HFFc6 (cell line): ENCODE results near the gene TMEM248. TPM values are rescaled to one million over a fixed set of nuclear protein-coding genes. Genes with fewer than 3 reads are reported as not detected.
A peak's percentile ranks its signal among the peaks of the same experiment; 100 is the strongest.
"Not testable (repeated sequence)": the region's sequence is repeated elsewhere in the genome, so short reads cannot be mapped to it uniquely, and the experiment has no call there.

Experiments used
- DNase-seq: peaks from one replicate; pipeline ENCODE4 v3.0.0-alpha.2; 2018
- H3K27ac Mint-ChIP-seq: 2 replicates; pipeline ENCODE4 v1.8.0; 2020; ENCODE audit warnings: mild to moderate bottlenecking, mixed read lengths
- H3K27me3 Mint-ChIP-seq: 2 replicates; pipeline ENCODE4 v1.8.0; 2021; ENCODE audit warnings: mild to moderate bottlenecking, moderate library complexity, mixed read lengths; ENCODE audit not compliant: insufficient read depth
- H3K36me3 Mint-ChIP-seq: 2 replicates; pipeline ENCODE4 v1.8.0; 2021; ENCODE audit warnings: low read depth, mixed read lengths
- H3K4me1 Mint-ChIP-seq: 2 replicates; pipeline ENCODE4 v1.8.0; 2020; ENCODE audit warnings: low read depth, mixed read lengths
- H3K4me3 Mint-ChIP-seq: 2 replicates; pipeline ENCODE4 v1.8.0; 2020; ENCODE audit warnings: mild to moderate bottlenecking, moderate library complexity, mixed read lengths
- H3K9me3 Mint-ChIP-seq: 2 replicates; pipeline ENCODE4 v1.8.0; 2020; ENCODE audit warnings: mild to moderate bottlenecking, mixed read lengths
- total RNA-seq, 6 experiments: library from RNA; stranded (reverse); fragmentation: NEBNext Ultra II Directional; extraction: Animal tissue kit (Norgen Biotek cat#: 25700); gene quantifications; 2 replicates in 1 of 6; 3 replicates in 5 of 6; pipeline ENCODE4 v1.2.3, GENCODE V29; 2021
- TF ChIP-seq, protein P1 (sequence below): fragments of 200-600 bp; sonication (generic); IDR thresholded peaks from 2 replicates; pipeline ENCODE4 v1.5.0; 2021; ENCODE audit warnings: antibody characterized with exemption, mild to moderate bottlenecking

TMEM248 gene
- total RNA-seq, 6 experiments from 2014 or later: 97.1 to 128 (median 117) TPM

DNA sequence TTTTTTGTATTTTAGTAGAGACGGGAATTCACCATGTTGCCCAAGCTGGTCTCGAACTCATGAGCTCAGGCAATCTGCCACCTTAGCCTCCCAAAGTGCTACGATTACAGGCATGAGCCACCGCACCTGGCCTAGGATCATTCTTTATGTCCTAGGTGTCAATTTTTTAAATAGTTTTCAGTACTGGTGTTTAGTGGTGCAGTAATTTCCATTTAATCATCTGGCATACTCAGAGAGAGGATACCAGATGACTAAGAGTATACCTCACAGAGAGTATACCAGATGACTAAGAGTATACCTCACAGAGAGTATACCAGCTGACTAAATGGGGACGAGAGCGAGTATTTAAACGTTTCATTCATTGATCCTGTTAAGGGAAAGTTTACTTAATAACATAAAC is 37.3 kb upstream of the TMEM248 start:
- Mint-ChIP-seq H3K9me3 (no peaks in the 10 kb centered on the region), H3K4me3 (no peak overlapping the region), H3K4me1 (peaks cover 24% of the 10 kb centered on the region), H3K36me3 (peaks cover 20% of the 10 kb centered on the region; the same call in 1 of the 2 replicates), H3K27me3 (no peaks in the 10 kb centered on the region; the same call in none of the 2 replicates), H3K27ac (peak overlapping the region; percentile 52; the same call in 1 of the 2 replicates)
- TF ChIP-seq, protein P1, sequence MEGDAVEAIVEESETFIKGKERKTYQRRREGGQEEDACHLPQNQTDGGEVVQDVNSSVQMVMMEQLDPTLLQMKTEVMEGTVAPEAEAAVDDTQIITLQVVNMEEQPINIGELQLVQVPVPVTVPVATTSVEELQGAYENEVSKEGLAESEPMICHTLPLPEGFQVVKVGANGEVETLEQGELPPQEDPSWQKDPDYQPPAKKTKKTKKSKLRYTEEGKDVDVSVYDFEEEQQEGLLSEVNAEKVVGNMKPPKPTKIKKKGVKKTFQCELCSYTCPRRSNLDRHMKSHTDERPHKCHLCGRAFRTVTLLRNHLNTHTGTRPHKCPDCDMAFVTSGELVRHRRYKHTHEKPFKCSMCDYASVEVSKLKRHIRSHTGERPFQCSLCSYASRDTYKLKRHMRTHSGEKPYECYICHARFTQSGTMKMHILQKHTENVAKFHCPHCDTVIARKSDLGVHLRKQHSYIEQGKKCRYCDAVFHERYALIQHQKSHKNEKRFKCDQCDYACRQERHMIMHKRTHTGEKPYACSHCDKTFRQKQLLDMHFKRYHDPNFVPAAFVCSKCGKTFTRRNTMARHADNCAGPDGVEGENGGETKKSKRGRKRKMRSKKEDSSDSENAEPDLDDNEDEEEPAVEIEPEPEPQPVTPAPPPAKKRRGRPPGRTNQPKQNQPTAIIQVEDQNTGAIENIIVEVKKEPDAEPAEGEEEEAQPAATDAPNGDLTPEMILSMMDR: no peak
- peak; percentile 53 for DNase-seq

- not testable (repeated sequence) for H3K9me3 Mint-ChIP-seq, H3K27me3 Mint-ChIP-seq, H3K4me3 Mint-ChIP-seq
- Mint-ChIP-seq H3K4me1 (peaks cover 24% of the 10 kb centered on the region), H3K27ac (peak overlapping the region; percentile 49), H3K36me3 (peaks cover 20% of the 10 kb centered on the region; the same call in 1 of the 2 replicates)
- DNase-seq: peak; percentile 35
Measured at GRCh38 chr7:66884556-66884955, 36.5 kb upstream of the TMEM248 start.

DNA sequence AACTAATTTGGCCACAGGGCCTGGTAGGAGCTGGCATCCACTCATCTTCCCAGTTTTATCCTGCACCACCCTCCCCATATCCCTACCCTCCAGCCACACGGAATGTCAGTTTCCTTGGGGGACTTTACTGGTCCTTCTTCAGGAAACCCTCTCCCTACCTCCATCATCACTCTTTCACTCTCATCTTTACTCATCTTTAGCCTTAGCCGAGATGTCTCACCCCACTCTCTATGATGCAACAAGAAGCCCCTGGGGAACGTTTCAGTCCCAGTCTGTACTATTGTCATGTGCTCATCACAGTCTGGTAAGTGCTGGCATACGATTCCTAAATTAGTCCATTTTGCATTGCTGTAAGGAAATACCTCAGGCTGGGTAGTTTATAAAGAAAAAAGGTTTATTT is 34.9 kb upstream of the TMEM248 start:
- H3K27ac Mint-ChIP-seq: peak overlapping the region; percentile 3; the same call in 1 of the 2 replicates
- H3K36me3 Mint-ChIP-seq: peaks cover 20% of the 10 kb centered on the region; the same call in 1 of the 2 replicates
- peaks cover 24% of the 10 kb centered on the region for H3K4me1 Mint-ChIP-seq
- H3K4me3 Mint-ChIP-seq: no peak overlapping the region
- H3K27me3 Mint-ChIP-seq: no peaks in the 10 kb centered on the region; the same call in none of the 2 replicates
- no peaks in the 10 kb centered on the region for H3K9me3 Mint-ChIP-seq
- DNase-seq: no peak
- TF ChIP-seq, protein P1: no peak

DNA sequence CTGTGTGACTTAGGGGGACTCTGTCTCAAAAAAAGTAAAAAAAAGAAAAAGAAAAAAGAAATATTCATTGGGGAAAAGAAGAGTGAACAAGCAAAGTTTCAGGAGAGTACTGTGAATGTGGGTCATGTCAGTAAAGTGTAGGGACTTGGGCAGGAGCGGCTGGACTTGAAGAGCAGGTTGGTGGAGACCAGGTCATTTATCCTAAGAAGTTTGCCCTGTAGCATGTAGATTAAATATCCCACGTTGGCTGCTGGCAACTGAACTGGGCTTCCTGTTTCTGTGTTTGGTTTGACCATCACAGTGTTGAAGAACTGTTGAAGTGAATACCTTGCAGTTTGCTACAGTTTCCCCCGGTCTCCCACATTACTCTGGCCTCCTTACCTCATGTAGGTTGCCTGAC is 32.8 kb upstream of the TMEM248 start:
- H3K9me3 Mint-ChIP-seq, H3K27me3 Mint-ChIP-seq, H3K4me3 Mint-ChIP-seq, DNase-seq, H3K27ac Mint-ChIP-seq: not testable (repeated sequence)
- H3K4me1 Mint-ChIP-seq: peaks cover 23% of the 10 kb centered on the region
- H3K36me3 Mint-ChIP-seq: peaks cover 17% of the 10 kb centered on the region; the same call in 1 of the 2 replicates

GRCh38 chr7:66894463-66895080 is 26.5 kb upstream of the TMEM248 start:
- Mint-ChIP-seq H3K9me3 (no peaks in the 10 kb centered on the region), H3K36me3 (peaks cover 16% of the 10 kb centered on the region; the same call in 1 of the 2 replicates), H3K4me1 (no peaks in the 10 kb centered on the region), H3K27ac (no peak overlapping the region), H3K27me3 (no peaks in the 10 kb centered on the region; the same call in 1 of the 2 replicates), H3K4me3 (no peak overlapping the region)
- TF ChIP-seq, protein P1: no peak; the same call in 1 of the 2 replicates
- no peak for DNase-seq

- no peaks in the 10 kb centered on the region for H3K4me1 Mint-ChIP-seq
- DNase-seq: no peak
- no peaks in the 10 kb centered on the region; the same call in none of the 2 replicates for H3K27me3 Mint-ChIP-seq
- H3K36me3 Mint-ChIP-seq: peaks cover 16% of the 10 kb centered on the region; the same call in 1 of the 2 replicates
- no peak overlapping the region for H3K4me3 Mint-ChIP-seq
- H3K27ac Mint-ChIP-seq: no peak overlapping the region
- TF ChIP-seq, protein P1: no peak
- no peaks in the 10 kb centered on the region for H3K9me3 Mint-ChIP-seq
Measured at GRCh38 chr7:66896441-66896840, 24.6 kb upstream of the TMEM248 start.
